Measurements from ENCODE around the gene ZNF41. TPM values are rescaled to one million over a fixed set of nuclear protein-coding genes. Genes with fewer than 3 reads are reported as not detected.

The ZNF41 gene
- total RNA-seq, 2 donors from 2014 or later = 2.9 to 5.6 TPM

GRCh38 chrX:47489507-47490275 lies 6.7 kb upstream of the ZNF41 start:
- H3K27me3 Mint-ChIP-seq (ENCODE audit: insufficient read depth) = no peaks in the 10 kb centered on the region
- H3K9me3 ChIP-seq (ENCODE audit: control insufficient read depth, low read length) = peaks cover 3% of the 10 kb centered on the region
- H3K27ac ChIP-seq (ENCODE audit: low read depth, low read length) = no peak overlapping the region
- H3K9ac ChIP-seq (ENCODE audit: extremely low read depth, low read length, poor library complexity, severe bottlenecking) = no peak overlapping the region
- no peak overlapping the region for H3K4me3 Mint-ChIP-seq
- H3K27me3 ChIP-seq (ENCODE audit: control insufficient read depth, insufficient read depth, low read length, poor library complexity, severe bottlenecking) = no peaks in the 10 kb centered on the region
- H3K36me3 ChIP-seq (ENCODE audit: control insufficient read depth, insufficient read depth, low read length) = no peaks in the 10 kb centered on the region
- no peak for TF ChIP-seq CTCF (conservative IDR thresholded peaks at IDR 0.05)
- H3K27ac Mint-ChIP-seq = no peak overlapping the region
- H3K9me3 Mint-ChIP-seq = peaks cover 58% of the 10 kb centered on the region
- H3K4me3 ChIP-seq (ENCODE audit: low read length) = no peak overlapping the region
- peaks cover 5% of the 10 kb centered on the region for H3K4me1 Mint-ChIP-seq
- peaks cover 4% of the 10 kb centered on the region for H3K36me3 Mint-ChIP-seq (ENCODE audit: low read depth)
- DNase-seq = no peak
- H3K4me1 ChIP-seq (ENCODE audit: control insufficient read depth, insufficient read depth, low read length) = no peaks in the 10 kb centered on the region
- WGBS, 2 experiments (ENCODE audit: insufficient coverage in 1 of 2, insufficient read length in 1 of 2) = 86 to 94% methylated on average over 1 to 6 of the region's 6 CpGs

GRCh38 chrX:47484885-47485284 lies 1.9 kb upstream of the ZNF41 start:
- H3K9me3 Mint-ChIP-seq = peaks cover 50% of the 10 kb centered on the region
- H3K4me1 ChIP-seq (ENCODE audit: control insufficient read depth, insufficient read depth, low read length) = no peaks in the 10 kb centered on the region
- no peak overlapping the region for H3K4me3 Mint-ChIP-seq
- no peaks in the 10 kb centered on the region for H3K36me3 ChIP-seq (ENCODE audit: control insufficient read depth, insufficient read depth, low read length)
- H3K9me3 ChIP-seq (ENCODE audit: control insufficient read depth, low read length) = no peaks in the 10 kb centered on the region
- peak overlapping the region; percentile 90 for H3K4me3 ChIP-seq (ENCODE audit: low read length)
- TF ChIP-seq CTCF (conservative IDR thresholded peaks at IDR 0.05) = no peak
- H3K27ac Mint-ChIP-seq = no peak overlapping the region
- H3K36me3 Mint-ChIP-seq (ENCODE audit: low read depth) = peaks cover 4% of the 10 kb centered on the region
- H3K27ac ChIP-seq (ENCODE audit: low read depth, low read length) = no peak overlapping the region
- H3K9ac ChIP-seq (ENCODE audit: extremely low read depth, low read length, poor library complexity, severe bottlenecking) = no peak overlapping the region
- WGBS, 2 experiments (ENCODE audit: insufficient coverage in 1 of 2, insufficient read length in 1 of 2) = 93% methylated on average over 2 of the region's 2 CpGs; no CpG with 5 or more reads in 1 of the 2 experiments
- no peaks in the 10 kb centered on the region for H3K27me3 Mint-ChIP-seq (ENCODE audit: insufficient read depth)
- no peaks in the 10 kb centered on the region for H3K27me3 ChIP-seq (ENCODE audit: control insufficient read depth, insufficient read depth, low read length, poor library complexity, severe bottlenecking)
- H3K4me1 Mint-ChIP-seq = peaks cover 10% of the 10 kb centered on the region
- no peak for DNase-seq

GRCh38 chrX:47483306-47484268 lies 565 bp upstream of the ZNF41 start:
- WGBS, 2 experiments (ENCODE audit: insufficient coverage in 1 of 2, insufficient read length in 1 of 2) = 5 to 8% methylated on average over 5 to 20 of the region's 24 CpGs
- H3K27me3 Mint-ChIP-seq (ENCODE audit: insufficient read depth) = no peaks in the 10 kb centered on the region
- H3K36me3 Mint-ChIP-seq (ENCODE audit: low read depth) = peaks cover 4% of the 10 kb centered on the region
- TF ChIP-seq CTCF (conservative IDR thresholded peaks at IDR 0.05) = no peak
- Histone ChIP-seq H3K9ac (ENCODE audit: extremely low read depth, low read length, poor library complexity, severe bottlenecking) (peak overlapping the region; percentile 87), H3K36me3 (ENCODE audit: control insufficient read depth, insufficient read depth, low read length) (no peaks in the 10 kb centered on the region), H3K27ac (ENCODE audit: low read depth, low read length) (peak overlapping the region; percentile 75), H3K4me1 (ENCODE audit: control insufficient read depth, insufficient read depth, low read length) (no peaks in the 10 kb centered on the region), H3K9me3 (ENCODE audit: control insufficient read depth, low read length) (no peaks in the 10 kb centered on the region), H3K4me3 (ENCODE audit: low read length) (peak overlapping the region; percentile 90), H3K27me3 (ENCODE audit: control insufficient read depth, insufficient read depth, low read length, poor library complexity, severe bottlenecking) (no peaks in the 10 kb centered on the region)
- H3K4me3 Mint-ChIP-seq = peak overlapping the region; percentile 82
- peaks cover 10% of the 10 kb centered on the region for H3K4me1 Mint-ChIP-seq
- H3K27ac Mint-ChIP-seq = peak overlapping the region; percentile 92
- H3K9me3 Mint-ChIP-seq = peaks cover 50% of the 10 kb centered on the region
- peak; percentile 53 for DNase-seq

Data from endodermal cell (in vitro differentiated cells).